Neural crest cell (in vitro differentiated cells): Measurements from ENCODE around the gene TFPI. TPM values are rescaled to one million over a fixed set of nuclear protein-coding genes. Genes with fewer than 3 reads are reported as not detected.
A peak's percentile ranks its signal among the peaks of the same experiment; 100 is the strongest.

Source experiments
- DNase-seq: peaks from one replicate; pipeline ENCODE4 v3.0.0; 2021; ENCODE audit warnings: low read depth, mixed read lengths, low spot score
- H3K27ac Mint-ChIP-seq: one replicate; pipeline ENCODE4 v1.8.0; 2021; ENCODE audit warnings: mild to moderate bottlenecking, mixed read lengths; ENCODE audit not compliant: unreplicated experiment
- H3K27me3 Mint-ChIP-seq: 2 replicates; pipeline ENCODE4 v1.8.0; 2021; ENCODE audit warnings: low read depth, mild to moderate bottlenecking, mixed read lengths
- H3K36me3 Mint-ChIP-seq: 2 replicates; pipeline ENCODE4 v1.8.0; 2021; ENCODE audit warnings: low read depth, mild to moderate bottlenecking, mixed read lengths
- H3K4me1 Mint-ChIP-seq: 2 replicates; pipeline ENCODE4 v1.8.0; 2021; ENCODE audit warnings: mixed read lengths
- H3K4me3 Mint-ChIP-seq: one replicate; pipeline ENCODE4 v1.8.0; 2021; ENCODE audit warnings: mild to moderate bottlenecking, mixed read lengths
- H3K9me3 Mint-ChIP-seq: 2 replicates; pipeline ENCODE4 v1.8.0; 2021; ENCODE audit warnings: mixed read lengths
- total RNA-seq: library from RNA; stranded (reverse); gene quantifications from 2 replicates; pipeline ENCODE4 v1.2.1, GENCODE V29; 2021
- TF ChIP-seq, protein P1 (sequence below): fragments of 200-600 bp; sonication (generic); conservative IDR thresholded peaks from 2 replicates; pipeline ENCODE4 v1.5.0; 2021; ENCODE audit warnings: antibody characterized with exemption, mild to moderate bottlenecking

TFPI gene
- total RNA-seq, 1 donor from 2014 or later: 7.0 TPM

DNA sequence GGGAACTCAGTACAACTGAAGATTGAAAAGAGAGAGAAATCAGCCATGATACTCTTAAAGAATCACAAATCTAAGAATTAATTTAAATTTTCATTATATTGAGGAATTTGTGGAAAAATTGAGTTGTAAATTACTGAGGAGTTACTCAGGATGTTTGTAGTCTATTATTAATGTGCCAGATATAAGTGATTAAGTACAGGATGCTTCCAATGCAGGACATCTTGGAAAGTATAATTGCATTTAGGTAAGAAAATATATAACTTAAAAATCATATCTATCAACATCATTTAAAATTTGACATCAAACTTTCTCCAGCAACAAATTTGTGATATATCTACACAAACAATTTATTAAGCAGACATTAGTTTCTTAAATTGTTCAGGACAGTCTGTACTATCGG is 107.5 kb downstream of the TFPI start:
- no peaks in the 10 kb centered on the region for H3K36me3 Mint-ChIP-seq
- TF ChIP-seq, protein P1, sequence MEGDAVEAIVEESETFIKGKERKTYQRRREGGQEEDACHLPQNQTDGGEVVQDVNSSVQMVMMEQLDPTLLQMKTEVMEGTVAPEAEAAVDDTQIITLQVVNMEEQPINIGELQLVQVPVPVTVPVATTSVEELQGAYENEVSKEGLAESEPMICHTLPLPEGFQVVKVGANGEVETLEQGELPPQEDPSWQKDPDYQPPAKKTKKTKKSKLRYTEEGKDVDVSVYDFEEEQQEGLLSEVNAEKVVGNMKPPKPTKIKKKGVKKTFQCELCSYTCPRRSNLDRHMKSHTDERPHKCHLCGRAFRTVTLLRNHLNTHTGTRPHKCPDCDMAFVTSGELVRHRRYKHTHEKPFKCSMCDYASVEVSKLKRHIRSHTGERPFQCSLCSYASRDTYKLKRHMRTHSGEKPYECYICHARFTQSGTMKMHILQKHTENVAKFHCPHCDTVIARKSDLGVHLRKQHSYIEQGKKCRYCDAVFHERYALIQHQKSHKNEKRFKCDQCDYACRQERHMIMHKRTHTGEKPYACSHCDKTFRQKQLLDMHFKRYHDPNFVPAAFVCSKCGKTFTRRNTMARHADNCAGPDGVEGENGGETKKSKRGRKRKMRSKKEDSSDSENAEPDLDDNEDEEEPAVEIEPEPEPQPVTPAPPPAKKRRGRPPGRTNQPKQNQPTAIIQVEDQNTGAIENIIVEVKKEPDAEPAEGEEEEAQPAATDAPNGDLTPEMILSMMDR: no peak
- no peak overlapping the region for H3K4me3 Mint-ChIP-seq

DNA sequence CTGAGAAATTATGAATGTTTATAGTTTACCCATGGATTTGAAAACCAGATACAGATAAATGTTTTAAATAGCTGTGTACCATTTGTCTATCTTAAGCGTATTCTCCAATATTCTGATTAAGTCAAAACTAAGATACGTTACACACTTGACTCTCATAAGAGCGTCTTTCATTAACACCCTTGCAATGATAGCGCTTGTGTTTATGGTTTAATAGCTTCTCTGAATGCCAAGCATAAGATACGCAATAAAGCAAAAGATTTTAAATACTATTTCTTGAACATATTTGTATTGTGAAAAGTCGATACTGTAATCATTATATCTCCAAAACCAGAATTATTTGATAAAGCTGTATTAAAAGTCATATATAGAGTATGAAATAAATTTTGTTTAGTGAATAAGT is 109.2 kb downstream of the TFPI start:
- Mint-ChIP-seq H3K9me3 (no peaks in the 10 kb centered on the region), H3K27ac (no peak overlapping the region), H3K4me3 (no peak overlapping the region), H3K36me3 (no peaks in the 10 kb centered on the region), H3K4me1 (peaks cover 8% of the 10 kb centered on the region), H3K27me3 (no peaks in the 10 kb centered on the region)
- TF ChIP-seq, protein P1: no peak
- DNase-seq: no peak

More for the DNA sequence above, 107.5 kb downstream of the TFPI start:
- peaks cover 8% of the 10 kb centered on the region for H3K4me1 Mint-ChIP-seq
- H3K9me3 Mint-ChIP-seq: no peaks in the 10 kb centered on the region
- no peaks in the 10 kb centered on the region for H3K27me3 Mint-ChIP-seq
- DNase-seq: no peak
- H3K27ac Mint-ChIP-seq: no peak overlapping the region

DNA sequence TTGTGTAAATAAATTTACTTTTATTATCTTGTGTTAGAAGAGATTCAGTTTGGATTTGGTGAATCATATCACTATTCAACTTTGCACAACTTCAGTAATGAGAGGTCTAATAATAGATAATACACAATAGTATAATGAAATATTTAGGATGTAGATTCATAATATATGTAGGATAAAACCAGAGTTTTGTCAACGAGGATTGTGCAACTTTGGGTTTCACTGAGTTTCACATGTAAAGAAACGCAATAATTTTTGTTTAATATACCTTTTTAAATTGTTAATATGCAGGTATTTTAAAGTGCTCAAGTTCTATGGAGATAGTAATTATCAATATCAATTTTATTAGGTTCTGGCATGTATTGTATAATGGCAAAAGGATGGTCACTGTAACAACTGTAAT is 111.5 kb downstream of the TFPI start:
- TF ChIP-seq, protein P1: no peak
- no peaks in the 10 kb centered on the region for H3K4me1 Mint-ChIP-seq
- no peaks in the 10 kb centered on the region for H3K9me3 Mint-ChIP-seq
- no peak for DNase-seq
- no peak overlapping the region for H3K4me3 Mint-ChIP-seq
- no peak overlapping the region for H3K27ac Mint-ChIP-seq
- no peaks in the 10 kb centered on the region for H3K27me3 Mint-ChIP-seq
- H3K36me3 Mint-ChIP-seq: no peaks in the 10 kb centered on the region

DNA sequence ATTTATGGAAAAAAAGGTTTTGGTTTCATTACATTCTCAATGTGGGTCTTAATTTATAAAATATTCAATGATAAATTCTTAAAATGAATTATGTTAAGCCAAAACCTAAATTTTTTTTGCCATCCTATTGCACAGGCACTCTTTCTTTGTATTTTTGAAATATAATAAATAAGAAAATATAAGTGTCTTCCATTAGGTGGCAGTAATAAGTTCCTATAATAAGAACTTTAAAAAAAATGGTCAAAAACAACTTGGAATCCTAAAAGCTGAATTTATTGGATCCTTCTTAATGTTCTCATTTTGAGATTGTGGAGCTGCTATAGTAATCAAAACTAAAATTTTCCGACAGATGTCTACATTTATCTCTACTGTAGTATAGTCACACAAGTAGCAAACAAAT is 111.9 kb downstream of the TFPI start:
- Mint-ChIP-seq H3K27me3 (no peaks in the 10 kb centered on the region), H3K9me3 (no peaks in the 10 kb centered on the region), H3K27ac (no peak overlapping the region), H3K4me1 (no peaks in the 10 kb centered on the region), H3K36me3 (no peaks in the 10 kb centered on the region), H3K4me3 (no peak overlapping the region)
- DNase-seq: no peak
- TF ChIP-seq, protein P1: peak; percentile 51

DNA sequence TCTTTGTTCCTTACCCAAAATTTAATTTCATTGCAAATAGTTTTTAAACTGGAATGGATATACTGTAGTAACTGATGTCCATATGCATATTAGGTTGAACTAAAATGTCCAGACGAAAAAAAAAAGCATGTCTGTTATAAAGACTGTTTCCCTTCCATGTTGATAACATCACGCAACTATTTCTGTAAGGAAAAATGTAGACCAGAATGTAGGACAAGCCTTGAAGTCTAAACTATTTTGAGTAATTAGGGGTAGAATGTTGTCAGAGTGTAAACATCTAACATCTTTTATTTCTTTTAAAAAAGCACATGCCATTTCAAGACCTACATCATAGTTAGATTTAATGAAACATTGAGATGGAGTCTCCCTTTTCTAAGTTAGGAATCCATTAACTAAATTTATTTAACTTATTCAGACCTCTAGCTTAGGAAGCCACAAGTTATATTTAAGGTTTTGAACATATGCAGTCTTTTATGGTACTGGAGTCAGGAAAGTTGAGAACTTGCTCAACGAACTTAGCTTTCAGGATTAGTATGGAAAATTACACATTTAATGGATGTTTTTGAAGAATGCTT is 114.0 kb downstream of the TFPI start:
- Mint-ChIP-seq H3K36me3 (no peaks in the 10 kb centered on the region), H3K9me3 (no peaks in the 10 kb centered on the region), H3K27me3 (no peaks in the 10 kb centered on the region), H3K27ac (no peak overlapping the region), H3K4me3 (no peak overlapping the region), H3K4me1 (no peaks in the 10 kb centered on the region)
- DNase-seq: no peak
- TF ChIP-seq, protein P1: no peak
